Trophoblast cell (in vitro differentiated cells and primary cell): Measurements from ENCODE around the gene DISP3.

Experiments used
- DNase-seq, 2 donors: peaks; one replicate each; pipeline ENCODE4 v3.0.0-alpha.2; 2016
- H2AFZ ChIP-seq: 2 replicates; pipeline ENCODE4 v1.6.1; 2013; ENCODE audit warnings: low read length, moderate library complexity, mild to moderate bottlenecking; ENCODE audit not compliant: insufficient read depth, poor library complexity
- H2AK5ac ChIP-seq: 2 replicates; pipeline ENCODE4 v1.6.1; 2013; ENCODE audit warnings: mild to moderate bottlenecking, low read length
- H2BK120ac ChIP-seq: 2 replicates; pipeline ENCODE4 v1.6.1; 2013; ENCODE audit warnings: low read length, mild to moderate bottlenecking, moderate library complexity; ENCODE audit not compliant: insufficient read depth, poor library complexity
- H2BK12ac ChIP-seq: 2 replicates; pipeline ENCODE4 v1.6.1; 2013; ENCODE audit warnings: mild to moderate bottlenecking, low read length, moderate library complexity
- H2BK5ac ChIP-seq: 2 replicates; pipeline ENCODE4 v1.6.1; 2013; ENCODE audit warnings: low read length, low read depth, moderate library complexity, mild to moderate bottlenecking; ENCODE audit not compliant: poor library complexity
- H3K14ac ChIP-seq: 2 replicates; pipeline ENCODE4 v1.6.1; 2013; ENCODE audit warnings: mild to moderate bottlenecking, low read length
- H3K18ac ChIP-seq: 2 replicates; pipeline ENCODE4 v1.6.1; 2013; ENCODE audit warnings: mild to moderate bottlenecking, low read length
- H3K23ac ChIP-seq: 2 replicates; pipeline ENCODE4 v1.6.1; 2013; ENCODE audit warnings: low read length
- H3K27ac ChIP-seq: 2 replicates; pipeline ENCODE4 v1.5.1; 2013; ENCODE audit warnings: low read depth, mild to moderate bottlenecking, inconsistent platforms, low read length, moderate library complexity
- H3K27me3 ChIP-seq: 2 replicates; pipeline ENCODE4 v1.6.1; 2013; ENCODE audit warnings: inconsistent platforms, mild to moderate bottlenecking, low read length, moderate library complexity; ENCODE audit not compliant: insufficient read depth
- H3K36me3 ChIP-seq, 2 experiments: 1 replicate in 1 of 2; 2 replicates in 1 of 2; pipeline ENCODE4 v1.6.1; 2013; ENCODE audit warnings: low read length in 2 of 2, mild to moderate bottlenecking in 2 of 2, moderate library complexity in 1 of 2; ENCODE audit not compliant: insufficient read depth in 2 of 2, control insufficient read depth in 1 of 2
- H3K4ac ChIP-seq: 2 replicates; pipeline ENCODE4 v1.6.1; 2013; ENCODE audit warnings: low read depth, mild to moderate bottlenecking, low read length, moderate library complexity
- H3K4me1 ChIP-seq, 2 experiments: 1 replicate in 1 of 2; 2 replicates in 1 of 2; pipeline ENCODE4 v1.6.1; 2013; ENCODE audit warnings: low read length in 2 of 2, mild to moderate bottlenecking in 2 of 2, moderate library complexity in 1 of 2; ENCODE audit not compliant: insufficient read depth in 2 of 2, control insufficient read depth in 1 of 2
- H3K4me2 ChIP-seq: 2 replicates; pipeline ENCODE4 v1.6.1; 2013; ENCODE audit warnings: inconsistent platforms, mild to moderate bottlenecking, low read length, moderate library complexity
- H3K4me3 ChIP-seq: 2 replicates; pipeline ENCODE4 v1.5.1; 2013; ENCODE audit warnings: mild to moderate bottlenecking, low read depth, low read length, inconsistent platforms
- H3K79me1 ChIP-seq: one replicate; pipeline ENCODE4 v1.6.1; 2013; ENCODE audit warnings: low read length
- H3K79me2 ChIP-seq: 2 replicates; pipeline ENCODE4 v1.6.1; 2013; ENCODE audit warnings: low read length, mild to moderate bottlenecking; ENCODE audit not compliant: control insufficient read depth, insufficient read depth, poor library complexity
- H3K9ac ChIP-seq: 2 replicates; pipeline ENCODE4 v1.6.1; 2013; ENCODE audit warnings: mild to moderate bottlenecking, low read length
- H3K9me3 ChIP-seq: 2 replicates; pipeline ENCODE4 v1.6.1; 2013; ENCODE audit warnings: low read depth, mild to moderate bottlenecking, control low read depth, inconsistent platforms, low read length; ENCODE audit not compliant: insufficient read depth
- H4K12ac ChIP-seq: 2 replicates; pipeline ENCODE4 v1.6.1; 2013; ENCODE audit warnings: low read depth, mild to moderate bottlenecking, low read length, moderate library complexity
- H4K8ac ChIP-seq: 2 replicates; pipeline ENCODE4 v1.6.1; 2013; ENCODE audit warnings: low read depth, mild to moderate bottlenecking, low read length, moderate library complexity
- H4K91ac ChIP-seq: one replicate; pipeline ENCODE4 v1.6.1; 2013; ENCODE audit warnings: low read depth, mild to moderate bottlenecking, low read length, moderate library complexity
- WGBS: extraction: QIAGEN DNeasy Blood & Tissue Kit; methylation state at CpG from one replicate; pipeline ENCODE4 v1.1.7; 2013; ENCODE audit warnings: missing lambda C conversion rate; ENCODE audit not compliant: insufficient read length, insufficient coverage; ENCODE audit errors: extremely low coverage; 5-methylcytosine and 5-hydroxymethylcytosine counted together

Gene DISP3

DNA sequence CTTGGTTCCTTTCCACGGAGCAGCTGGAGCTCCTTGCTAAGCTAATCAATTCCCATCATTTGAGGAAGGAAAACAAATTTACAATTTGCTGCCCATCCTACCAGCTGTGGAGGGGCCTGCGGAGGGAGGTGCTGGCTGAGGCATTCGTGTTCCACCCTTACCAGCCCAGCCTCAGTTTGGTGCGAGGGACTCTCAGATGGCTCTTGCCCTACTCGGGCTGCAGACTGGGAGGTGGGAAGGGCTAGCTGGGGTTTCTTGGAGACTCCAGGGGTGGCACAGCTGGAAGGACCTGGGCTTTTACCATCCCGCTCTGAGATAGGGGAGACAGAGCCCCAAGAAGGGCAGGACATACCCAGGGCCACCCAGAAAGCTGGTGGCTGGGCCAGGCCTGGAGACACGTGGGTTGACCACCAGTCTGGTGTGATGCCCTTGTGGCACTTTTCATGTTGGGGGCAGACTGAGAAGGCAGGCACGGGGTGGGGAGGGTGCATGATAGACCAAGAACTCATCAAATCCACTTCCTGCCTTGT lies 17.7 kb downstream of the DISP3 start:
- Histone ChIP-seq H3K4me1 (no peaks in the 10 kb centered on the region), H4K12ac (no peak overlapping the region), H3K14ac (no peak overlapping the region), H4K91ac (no peak overlapping the region), H2AK5ac (no peak overlapping the region), H3K27ac (no peak overlapping the region), H3K18ac (no peak overlapping the region), H3K4me3 (no peak overlapping the region), H3K27me3 (no peaks in the 10 kb centered on the region), H2AFZ (no peak overlapping the region), H3K79me1 (no peaks in the 10 kb centered on the region), H3K4ac (no peak overlapping the region), H3K79me2 (no peaks in the 10 kb centered on the region), H2BK120ac (no peak overlapping the region), H3K23ac (no peak overlapping the region), H3K36me3 (no peaks in the 10 kb centered on the region), H3K4me2 (no peak overlapping the region), H2BK12ac (no peak overlapping the region), H3K9ac (no peak overlapping the region), H2BK5ac (no peak overlapping the region), H3K9me3 (peaks cover 3% of the 10 kb centered on the region), H4K8ac (no peak overlapping the region)
- DNase-seq: no peak
- WGBS: no CpG with 5 or more reads among the region's 8 CpGs

DNA sequence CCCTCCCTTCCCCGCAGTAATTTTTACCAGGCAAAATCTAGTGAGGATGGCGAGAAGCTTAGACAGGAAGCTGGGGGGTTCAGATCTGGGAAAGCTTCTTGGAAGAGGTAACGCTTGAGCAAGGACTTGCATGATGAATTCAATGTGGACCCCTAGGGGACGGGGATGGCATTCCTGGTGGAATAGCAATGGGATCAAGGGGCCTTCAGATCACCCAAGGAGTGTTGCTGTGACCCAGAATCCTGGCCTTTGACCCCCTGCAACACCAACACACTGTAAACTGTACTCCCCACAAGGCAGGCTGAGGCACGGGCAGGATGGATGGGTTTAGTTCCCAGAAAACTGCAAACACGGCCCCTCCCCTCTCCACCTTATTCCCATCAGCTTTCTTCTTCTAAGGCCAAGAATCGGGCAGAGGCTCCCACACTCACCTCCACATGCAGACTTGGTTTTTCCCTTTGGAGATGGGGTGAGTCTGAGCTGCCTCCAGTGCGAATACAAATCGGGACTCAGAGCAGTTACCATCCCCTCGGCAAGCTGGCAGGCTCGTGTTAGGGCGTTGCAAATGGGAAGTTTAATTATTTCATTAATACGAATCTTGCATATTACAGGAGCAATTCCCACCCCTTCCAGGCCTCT lies 20.1 kb downstream of the DISP3 start:
- Histone ChIP-seq H4K91ac (no peak overlapping the region), H3K14ac (no peak overlapping the region), H3K9me3 (peaks cover 15% of the 10 kb centered on the region), H2BK5ac (no peak overlapping the region), H3K4me1 (no peaks in the 10 kb centered on the region), H3K23ac (no peak overlapping the region), H4K8ac (no peak overlapping the region), H3K4me3 (no peak overlapping the region), H3K4ac (no peak overlapping the region), H2BK120ac (no peak overlapping the region), H3K9ac (no peak overlapping the region), H3K79me1 (no peaks in the 10 kb centered on the region), H3K79me2 (no peaks in the 10 kb centered on the region), H3K18ac (no peak overlapping the region), H2AFZ (no peak overlapping the region), H3K4me2 (no peak overlapping the region), H3K27me3 (no peaks in the 10 kb centered on the region), H2AK5ac (no peak overlapping the region), H4K12ac (no peak overlapping the region), H2BK12ac (no peak overlapping the region), H3K27ac (no peak overlapping the region), H3K36me3 (no peaks in the 10 kb centered on the region)
- no CpG with 5 or more reads among the region's 13 CpGs for WGBS
- no peak for DNase-seq

DNA sequence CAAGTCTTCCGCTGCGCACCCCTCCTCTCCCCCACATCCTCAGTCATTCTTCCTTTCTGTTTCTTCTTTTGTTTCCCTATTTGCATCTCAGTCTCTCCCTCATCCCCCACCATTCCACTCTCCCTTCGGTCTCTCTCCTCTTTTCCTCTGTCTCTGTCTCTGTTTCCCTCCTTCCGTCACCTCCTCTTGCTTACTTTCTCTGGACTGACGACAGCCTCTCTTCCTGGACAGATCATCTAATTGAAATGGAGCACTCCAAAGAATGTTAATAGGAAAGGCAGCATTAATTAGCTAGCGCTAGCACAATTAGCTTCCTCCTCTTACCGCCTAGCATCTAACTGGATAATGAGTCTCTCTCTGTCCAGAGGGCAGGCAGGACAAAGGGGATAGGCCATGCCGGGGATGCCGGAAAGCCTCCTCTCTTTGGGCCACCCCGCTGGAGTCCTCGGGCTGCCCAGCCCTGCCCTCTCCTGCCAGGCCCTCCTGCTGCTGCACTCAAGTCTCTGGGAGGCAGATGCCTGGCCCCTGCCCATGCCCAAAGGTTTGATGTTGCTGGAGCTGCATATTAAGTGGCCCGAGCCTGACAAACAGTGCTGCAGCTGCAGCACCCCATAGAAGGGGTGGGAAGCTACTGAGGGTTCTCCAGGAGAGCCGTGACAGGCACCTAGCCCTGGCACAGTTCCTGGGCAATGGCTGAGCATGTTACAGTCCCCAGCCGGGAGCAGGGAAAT lies 20.8 kb downstream of the DISP3 start:
- Histone ChIP-seq H3K4me3 (no peak overlapping the region), H3K79me2 (no peaks in the 10 kb centered on the region), H2BK120ac (no peak overlapping the region), H3K4me1 (no peaks in the 10 kb centered on the region), H4K12ac (no peak overlapping the region), H3K18ac (no peak overlapping the region), H3K79me1 (no peaks in the 10 kb centered on the region), H2AFZ (no peak overlapping the region), H3K23ac (no peak overlapping the region), H3K36me3 (no peaks in the 10 kb centered on the region), H3K9ac (no peak overlapping the region), H3K4me2 (no peak overlapping the region), H3K27me3 (no peaks in the 10 kb centered on the region), H3K9me3 (peaks cover 20% of the 10 kb centered on the region), H3K27ac (no peak overlapping the region), H3K4ac (no peak overlapping the region), H4K8ac (no peak overlapping the region), H2BK12ac (no peak overlapping the region), H2AK5ac (no peak overlapping the region), H3K14ac (no peak overlapping the region), H2BK5ac (no peak overlapping the region), H4K91ac (no peak overlapping the region)
- DNase-seq: no peak
- no CpG with 5 or more reads among the region's 14 CpGs for WGBS

DNA sequence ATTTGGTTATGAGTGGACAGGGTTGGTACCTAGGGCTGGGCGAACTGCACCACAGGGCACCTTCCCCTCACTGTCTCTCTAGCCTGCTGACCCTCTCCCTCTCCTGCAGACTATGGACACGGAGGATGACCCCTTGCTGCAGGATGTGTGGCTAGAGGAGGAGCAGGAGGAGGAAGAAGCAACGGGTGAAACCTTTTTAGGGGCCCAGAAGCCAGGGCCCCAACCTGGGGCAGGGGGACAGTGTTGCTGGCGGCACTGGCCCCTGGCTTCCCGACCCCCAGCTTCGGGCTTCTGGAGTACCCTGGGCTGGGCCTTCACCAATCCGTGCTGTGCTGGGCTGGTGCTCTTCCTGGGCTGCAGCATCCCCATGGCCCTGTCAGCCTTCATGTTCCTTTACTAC lies 21.9 kb downstream of the DISP3 start:
- H2BK12ac ChIP-seq: no peak overlapping the region
- no peaks in the 10 kb centered on the region for H3K27me3 ChIP-seq
- no peaks in the 10 kb centered on the region for H3K79me2 ChIP-seq
- DNase-seq: no peak
- H3K14ac ChIP-seq: no peak overlapping the region
- H4K8ac ChIP-seq: no peak overlapping the region
- H3K27ac ChIP-seq: no peak overlapping the region
- H3K79me1 ChIP-seq: no peaks in the 10 kb centered on the region
- H4K91ac ChIP-seq: no peak overlapping the region
- H3K9ac ChIP-seq: no peak overlapping the region
- H2BK120ac ChIP-seq: no peak overlapping the region
- no peak overlapping the region for H3K18ac ChIP-seq
- WGBS: no CpG with 5 or more reads among the region's 7 CpGs
- no peak overlapping the region for H3K4ac ChIP-seq
- H2AK5ac ChIP-seq: no peak overlapping the region
- no peak overlapping the region for H3K23ac ChIP-seq
- no peak overlapping the region for H3K4me3 ChIP-seq
- no peak overlapping the region for H2AFZ ChIP-seq
- H2BK5ac ChIP-seq: no peak overlapping the region
- H3K9me3 ChIP-seq: peaks cover 20% of the 10 kb centered on the region
- no peak overlapping the region for H3K4me2 ChIP-seq
- no peaks in the 10 kb centered on the region for H3K4me1 ChIP-seq
- no peak overlapping the region for H4K12ac ChIP-seq
- no peaks in the 10 kb centered on the region for H3K36me3 ChIP-seq
